ENCODE data around the gene EN2. TPM values are rescaled to one million over a fixed set of nuclear protein-coding genes. Genes with fewer than 3 reads are reported as not detected.

Gene EN2
- polyA plus RNA-seq, 1 experiment, result not detected

DNA sequence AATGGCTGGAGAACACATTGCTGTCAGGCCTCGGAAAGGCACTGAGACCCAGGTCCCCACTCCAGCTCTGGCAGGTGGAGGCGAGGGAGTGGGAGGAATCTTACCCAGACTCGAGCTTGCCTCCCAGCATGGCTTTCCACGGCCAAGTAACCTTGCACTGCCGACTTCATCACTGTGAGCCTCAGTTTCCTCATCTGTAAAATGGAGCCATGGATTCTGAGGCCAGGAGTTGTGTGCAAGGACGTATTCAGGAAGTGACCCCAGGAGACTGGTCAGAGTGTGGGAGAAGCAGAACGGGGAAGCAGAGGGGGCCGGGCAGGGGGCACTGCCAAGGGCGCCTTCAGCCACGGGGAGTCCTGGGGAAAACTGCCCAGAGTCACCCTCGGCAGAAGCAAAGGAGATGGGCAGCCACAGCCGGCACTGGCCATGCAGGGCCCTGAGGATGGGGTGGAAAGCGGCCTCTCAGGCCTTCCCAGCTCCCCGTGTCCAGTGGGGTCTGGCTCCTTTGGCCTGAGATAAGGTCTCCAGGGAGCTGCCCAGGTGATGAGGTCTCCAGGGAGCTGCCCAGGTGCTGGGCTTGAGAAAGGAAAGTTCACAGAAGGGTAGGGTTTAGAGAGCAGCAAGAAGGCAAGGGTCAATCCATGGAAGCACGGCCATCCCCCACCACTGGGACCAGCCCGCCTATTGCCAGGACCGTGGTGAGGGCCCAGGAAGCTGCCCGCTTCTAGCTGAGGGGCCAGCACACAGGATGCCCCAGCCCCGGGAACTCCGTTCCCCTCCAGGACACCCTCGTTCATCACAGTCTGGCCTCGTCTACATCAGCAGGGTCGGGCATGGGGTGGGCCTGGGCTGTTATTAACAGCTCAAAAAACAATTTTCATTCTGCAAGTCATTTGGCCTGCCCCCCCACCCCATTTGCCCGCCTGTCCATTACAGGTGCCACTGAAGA, 34.3 kb upstream of the EN2 start:
- no peak for DNase-seq (ENCODE audit: low read depth, low spot score)
- TF ChIP-seq, protein P1, sequence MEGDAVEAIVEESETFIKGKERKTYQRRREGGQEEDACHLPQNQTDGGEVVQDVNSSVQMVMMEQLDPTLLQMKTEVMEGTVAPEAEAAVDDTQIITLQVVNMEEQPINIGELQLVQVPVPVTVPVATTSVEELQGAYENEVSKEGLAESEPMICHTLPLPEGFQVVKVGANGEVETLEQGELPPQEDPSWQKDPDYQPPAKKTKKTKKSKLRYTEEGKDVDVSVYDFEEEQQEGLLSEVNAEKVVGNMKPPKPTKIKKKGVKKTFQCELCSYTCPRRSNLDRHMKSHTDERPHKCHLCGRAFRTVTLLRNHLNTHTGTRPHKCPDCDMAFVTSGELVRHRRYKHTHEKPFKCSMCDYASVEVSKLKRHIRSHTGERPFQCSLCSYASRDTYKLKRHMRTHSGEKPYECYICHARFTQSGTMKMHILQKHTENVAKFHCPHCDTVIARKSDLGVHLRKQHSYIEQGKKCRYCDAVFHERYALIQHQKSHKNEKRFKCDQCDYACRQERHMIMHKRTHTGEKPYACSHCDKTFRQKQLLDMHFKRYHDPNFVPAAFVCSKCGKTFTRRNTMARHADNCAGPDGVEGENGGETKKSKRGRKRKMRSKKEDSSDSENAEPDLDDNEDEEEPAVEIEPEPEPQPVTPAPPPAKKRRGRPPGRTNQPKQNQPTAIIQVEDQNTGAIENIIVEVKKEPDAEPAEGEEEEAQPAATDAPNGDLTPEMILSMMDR (IDR thresholded peaks at IDR 0.05; ENCODE audit: low read depth, low read length), result no peak
- POLR2A ChIA-PET, result no interaction called here

DNA sequence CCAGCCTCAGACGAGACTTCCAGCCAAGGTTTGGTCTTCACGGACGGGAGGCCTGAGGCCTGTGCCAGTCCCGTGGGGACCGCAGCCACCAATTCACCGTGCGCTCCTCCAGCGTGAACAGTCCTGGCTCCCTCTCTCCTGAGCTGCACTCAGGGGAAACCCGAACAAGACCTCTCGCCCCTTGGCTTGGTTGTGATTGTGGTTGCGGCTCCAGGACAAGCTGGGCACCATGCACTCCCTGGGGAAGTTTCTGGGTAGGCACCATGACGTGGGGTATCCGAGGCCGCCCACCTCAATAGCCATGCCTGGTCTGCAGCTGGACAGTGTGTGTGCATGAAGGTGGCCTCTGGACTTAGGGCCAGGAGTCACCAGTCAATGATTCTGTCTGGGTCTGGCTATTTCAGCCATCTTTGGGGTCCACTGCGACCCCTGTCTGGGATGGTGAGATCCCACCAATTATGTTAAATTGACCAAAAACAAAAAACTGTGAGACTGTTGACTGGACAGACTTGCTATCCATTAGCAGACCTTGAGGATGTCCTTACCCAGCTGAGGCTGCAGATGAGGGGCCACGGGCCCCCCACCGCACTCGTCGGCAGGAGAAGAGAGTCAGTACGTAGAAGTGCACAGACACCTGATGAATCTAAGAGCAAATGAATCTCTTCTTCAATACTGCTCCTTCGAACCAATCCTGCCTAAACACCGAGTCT, 33.5 kb upstream of the EN2 start:
- ChIA-PET CTCF (no interaction called here), POLR2A (no interaction called here)
- no peak for DNase-seq (ENCODE audit: low read depth, low spot score)
- Histone ChIP-seq H3K27ac (ENCODE audit: low read depth, low read length) (no peak overlapping the region), H3K9me3 (ENCODE audit: control insufficient read depth, insufficient read depth, low read length) (no peaks in the 10 kb centered on the region), H3K4me3 (ENCODE audit: low read depth, low read length) (no peak overlapping the region), H3K27me3 (ENCODE audit: control insufficient read depth, insufficient read depth, low read length) (peaks cover 5% of the 10 kb centered on the region)
- TF ChIP-seq, protein P1 (IDR thresholded peaks at IDR 0.05; ENCODE audit: low read depth, low read length), result no peak

More for the DNA sequence above, 34.3 kb upstream of the EN2 start:
- Histone ChIP-seq H3K9me3 (ENCODE audit: control insufficient read depth, insufficient read depth, low read length) (no peaks in the 10 kb centered on the region), H3K27ac (ENCODE audit: low read depth, low read length) (no peak overlapping the region), H3K4me3 (ENCODE audit: low read depth, low read length) (no peak overlapping the region), H3K27me3 (ENCODE audit: control insufficient read depth, insufficient read depth, low read length) (peaks cover 2% of the 10 kb centered on the region)
- CTCF ChIA-PET, result no interaction called here

DNA sequence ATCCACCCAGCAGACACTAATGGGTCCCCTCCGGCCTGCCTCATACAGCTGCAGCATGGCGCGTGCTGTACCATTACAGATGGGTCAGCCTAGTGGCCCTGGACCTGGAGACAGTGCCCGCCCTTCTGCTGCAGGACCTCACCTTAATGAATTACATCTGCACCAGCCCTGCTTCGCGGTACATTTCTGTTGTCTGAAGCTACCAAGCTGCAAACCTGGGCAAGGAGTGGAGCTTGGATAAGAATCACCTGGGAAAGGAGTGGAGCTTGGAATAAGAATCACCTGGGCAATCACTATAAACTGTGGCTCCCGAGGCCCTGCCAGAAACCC, 33.0 kb upstream of the EN2 start:
- TF ChIP-seq, protein P1 (IDR thresholded peaks at IDR 0.05; ENCODE audit: low read depth, low read length), result no peak
- H3K27ac ChIP-seq (ENCODE audit: low read depth, low read length), result no peak overlapping the region
- no peaks in the 10 kb centered on the region for H3K9me3 ChIP-seq (ENCODE audit: control insufficient read depth, insufficient read depth, low read length)
- H3K27me3 ChIP-seq (ENCODE audit: control insufficient read depth, insufficient read depth, low read length), result peaks cover 5% of the 10 kb centered on the region
- ChIA-PET CTCF (no interaction called here), POLR2A (no interaction called here)
- no peak overlapping the region for H3K4me3 ChIP-seq (ENCODE audit: low read depth, low read length)
- DNase-seq (ENCODE audit: low read depth, low spot score), result no peak

DNA sequence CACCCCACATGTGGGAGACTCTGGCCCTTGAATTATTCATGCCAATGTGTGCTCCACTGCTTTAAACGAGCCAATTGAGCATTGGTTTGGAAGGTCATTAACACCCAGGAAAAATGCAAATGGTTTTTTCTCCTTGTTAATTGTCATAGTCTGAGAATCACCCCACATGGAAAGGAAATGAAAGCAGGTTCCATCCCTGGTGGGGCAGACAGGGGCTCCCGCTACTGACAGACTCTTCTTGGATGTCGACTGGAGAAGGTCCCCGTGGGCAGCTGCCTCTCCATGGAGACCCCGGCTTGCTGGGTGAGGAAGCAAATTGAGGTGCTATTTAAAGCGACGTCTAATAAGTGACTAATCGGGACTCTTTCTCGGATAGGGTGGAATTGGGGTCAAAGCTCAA, 32.0 kb upstream of the EN2 start:
- DNase-seq (ENCODE audit: low read depth, low spot score), result no peak
- CTCF ChIA-PET, result no interaction called here
- POLR2A ChIA-PET, result no interaction called here
- Histone ChIP-seq H3K27me3 (ENCODE audit: control insufficient read depth, insufficient read depth, low read length) (peaks cover 5% of the 10 kb centered on the region), H3K27ac (ENCODE audit: low read depth, low read length) (no peak overlapping the region), H3K4me3 (ENCODE audit: low read depth, low read length) (no peak overlapping the region), H3K9me3 (ENCODE audit: control insufficient read depth, insufficient read depth, low read length) (no peaks in the 10 kb centered on the region)
- TF ChIP-seq, protein P1 (IDR thresholded peaks at IDR 0.05; ENCODE audit: low read depth, low read length), result no peak

Measured in AG04450 (cell line).